CD4-positive, alpha-beta T cell (primary cell): ENCODE data around the gene TBC1D9B. TPM values are rescaled to one million over a fixed set of nuclear protein-coding genes. Genes with fewer than 3 reads are reported as not detected.

Experiments used
- ATAC-seq: fragments of 200-7000 bp; cut with Tn5 transposase; one replicate; pipeline ENCODE4 v1.10.0; 2022; ENCODE audit warnings: mild to moderate bottlenecking; ENCODE audit not compliant: poor library complexity
- CTCF ChIA-PET: fragments of 350-600 bp; sonication (Branson Sonifier 250); formaldehyde crosslinking; loops from one replicate; lab custom pipeline; 2021; ENCODE audit warnings: antibody characterized with exemption, inconsistent platforms; lab: Charles Lee
- POLR2A ChIA-PET: fragments of 350-600 bp; sonication (Branson Sonifier 250); formaldehyde crosslinking; loops from one replicate; lab custom pipeline; 2021; ENCODE audit warnings: antibody characterized with exemption, inconsistent platforms; lab: Charles Lee
- DNase-seq, 14 experiments: peaks; one replicate each; pipeline ENCODE4 v3.0.0-alpha.2; 2013 to 2020; ENCODE audit warnings: mixed read lengths in 2 of 14
- H3K27ac ChIP-seq, 2 donors: one replicate each; pipeline versions ENCODE4 v1.5.1 to v1.7.0; 2013; ENCODE audit warnings: low read length in 2 of 2, low read depth in 1 of 2, mild to moderate bottlenecking in 1 of 2
- H3K27me3 ChIP-seq, 2 experiments: 1 replicate in 1 of 2; 2 replicates in 1 of 2; pipeline versions ENCODE4 v1.6.1 to v1.7.0; 2013; ENCODE audit warnings: low read length in 2 of 2, control low read depth in 1 of 2, mild to moderate bottlenecking in 1 of 2, moderate library complexity in 1 of 2; ENCODE audit not compliant: insufficient read depth in 2 of 2, control insufficient read depth in 1 of 2
- H3K36me3 ChIP-seq: one replicate; pipeline ENCODE4 v1.6.1; 2013; ENCODE audit warnings: low read length, control low read depth; ENCODE audit not compliant: insufficient read depth
- H3K4me1 ChIP-seq: one replicate; pipeline ENCODE4 v1.6.1; 2013; ENCODE audit warnings: low read length, control low read depth; ENCODE audit not compliant: insufficient read depth
- H3K4me3 ChIP-seq: one replicate; pipeline ENCODE4 v1.5.1; 2013; ENCODE audit warnings: mild to moderate bottlenecking, low read length, moderate library complexity
- H3K9me3 ChIP-seq, 2 experiments: 1 replicate in 1 of 2; 2 replicates in 1 of 2; pipeline versions ENCODE4 v1.6.1 to v1.7.0; 2013; ENCODE audit warnings: low read length in 2 of 2, mild to moderate bottlenecking in 2 of 2, control low read depth in 1 of 2, moderate library complexity in 1 of 2; ENCODE audit not compliant: control insufficient read depth in 1 of 2, insufficient read depth in 1 of 2
- H3K27ac Mint-ChIP-seq: one replicate; pipeline ENCODE4 v1.8.0; 2020; ENCODE audit warnings: mixed read lengths
- H3K27me3 Mint-ChIP-seq: one replicate; pipeline ENCODE4 v1.8.0; 2021; ENCODE audit warnings: mixed read lengths
- H3K36me3 Mint-ChIP-seq: one replicate; pipeline ENCODE4 v1.8.0; 2021; ENCODE audit warnings: low read depth, mixed read lengths
- H3K4me1 Mint-ChIP-seq: one replicate; pipeline ENCODE4 v1.8.0; 2021; ENCODE audit warnings: low read depth, mixed read lengths
- H3K4me3 Mint-ChIP-seq: one replicate; pipeline ENCODE4 v1.8.0; 2020; ENCODE audit warnings: mild to moderate bottlenecking, mixed read lengths
- H3K9me3 Mint-ChIP-seq: one replicate; pipeline ENCODE4 v1.8.0; 2020; ENCODE audit warnings: mixed read lengths
- CTCF ChIP-seq: fragments of 200-600 bp; IDR thresholded peaks from one replicate; pipeline ENCODE4 v1.8.0; 2022; ENCODE audit warnings: antibody characterized with exemption, mild to moderate bottlenecking
- intact Hi-C, 2 experiments: fragments of 100-400 bp; cut with DNase I in 1 of 2; cut with micrococcal nuclease in 1 of 2; formaldehyde crosslinking; loops; one replicate each; pipeline versions ENCODE4 v1.15.1 to v1.9.0; 2023 to 2025; cut with DNase I, micrococcal nuclease
- total RNA-seq, 174 experiments: library from RNA in 2 of 174; stranded (reverse) in 2 of 174; gene quantifications; one replicate each; pipeline ENCODE4 v1.2.3 and lab custom pipeline; 2021 to 2026

The TBC1D9B gene
- total RNA-seq, 2 experiments from 2014 or later, result 67.5 to 71.8 TPM

DNA sequence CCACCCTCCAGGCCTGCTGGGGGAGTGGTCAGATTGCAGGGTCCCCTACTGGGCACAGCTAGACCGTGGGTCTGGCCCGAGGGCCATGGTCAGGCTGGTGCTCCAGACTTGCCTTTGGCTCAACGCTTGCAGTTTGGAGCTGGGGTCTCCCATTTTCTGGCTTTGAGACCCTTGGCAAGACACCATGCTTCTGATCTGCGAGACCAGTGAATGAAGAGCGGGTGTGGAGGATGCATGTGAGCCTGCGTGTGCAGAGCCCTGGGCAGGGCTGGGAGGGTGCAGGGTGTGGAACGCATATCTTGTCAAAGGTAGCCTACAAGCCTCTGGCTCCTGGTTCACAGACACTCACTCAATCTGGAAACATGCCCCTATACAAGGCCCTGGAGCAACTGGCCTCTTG is 43.0 kb downstream of the TBC1D9B start:
- TF ChIP-seq CTCF, result no peak
- Histone ChIP-seq H3K4me3 (no peak overlapping the region), H3K4me1 (peaks cover under 1% of the 10 kb centered on the region), H3K27me3 (no peaks in the 10 kb centered on the region), H3K36me3 (peaks cover 30% of the 10 kb centered on the region), H3K27ac (no peak overlapping the region), H3K9me3 (peaks cover 0 to 8% of the 10 kb centered on the region in 2 experiments)
- Mint-ChIP-seq H3K4me3 (no peak overlapping the region), H3K4me1 (no peaks in the 10 kb centered on the region), H3K9me3 (no peaks in the 10 kb centered on the region), H3K27me3 (no peaks in the 10 kb centered on the region), H3K36me3 (peaks cover 37% of the 10 kb centered on the region), H3K27ac (no peak overlapping the region)
- CTCF ChIA-PET, result no interaction called here
- ATAC-seq (no peak), DNase-seq (no peak)
- POLR2A ChIA-PET, result no interaction called here
- intact Hi-C loops, result no loop called here

- Histone ChIP-seq H3K36me3 (peaks cover 24% of the 10 kb centered on the region), H3K27ac (no peak overlapping the region), H3K4me1 (peaks cover 9% of the 10 kb centered on the region), H3K27me3 (no peaks in the 10 kb centered on the region), H3K9me3 (peaks cover 0 to 8% of the 10 kb centered on the region in 2 experiments), H3K4me3 (no peak overlapping the region)
- Mint-ChIP-seq H3K9me3 (no peaks in the 10 kb centered on the region), H3K27ac (no peak overlapping the region), H3K27me3 (no peaks in the 10 kb centered on the region), H3K4me3 (no peak overlapping the region), H3K4me1 (peaks cover 4% of the 10 kb centered on the region), H3K36me3 (peaks cover 41% of the 10 kb centered on the region)
- ChIA-PET CTCF (no interaction called here), POLR2A (no interaction called here)
- no peak for DNase-seq
- no peak for TF ChIP-seq CTCF
- intact Hi-C loops, result no loop called here
- ATAC-seq, result no peak
Measured at GRCh38 chr5:179863449-179864085, 44.1 kb downstream of the TBC1D9B start.

DNA sequence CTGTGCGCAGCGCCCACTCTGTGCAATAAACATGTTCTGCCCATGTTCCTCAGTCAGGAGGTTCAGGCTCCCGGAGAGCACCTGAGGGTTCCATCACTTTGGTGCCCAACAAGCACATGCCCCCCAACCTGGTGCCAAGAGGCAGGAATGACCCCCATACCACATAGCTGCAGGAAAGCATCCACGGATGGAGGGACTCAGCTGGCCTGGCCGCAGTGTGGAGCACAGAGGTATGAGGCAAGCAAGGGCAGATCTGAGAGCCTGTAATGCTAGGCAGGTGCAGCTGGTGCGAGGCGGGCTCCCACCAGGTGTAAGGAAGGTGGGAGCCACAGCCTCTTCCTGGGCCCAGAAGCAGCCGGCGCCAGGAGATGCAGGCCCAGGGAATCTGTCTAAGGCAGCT is 44.8 kb downstream of the TBC1D9B start:
- H3K36me3 ChIP-seq, result peaks cover 23% of the 10 kb centered on the region
- H3K9me3 ChIP-seq, result peaks cover 0 to 8% of the 10 kb centered on the region in 2 experiments

More for the DNA sequence above, 44.8 kb downstream of the TBC1D9B start:
- no peak overlapping the region for H3K4me3 ChIP-seq
- intact Hi-C loops, result no loop called here
- H3K27ac ChIP-seq, result no peak overlapping the region
- Mint-ChIP-seq H3K36me3 (peaks cover 41% of the 10 kb centered on the region), H3K27me3 (no peaks in the 10 kb centered on the region), H3K9me3 (no peaks in the 10 kb centered on the region), H3K4me3 (no peak overlapping the region), H3K27ac (no peak overlapping the region), H3K4me1 (peaks cover 10% of the 10 kb centered on the region)
- TF ChIP-seq CTCF, result no peak
- H3K27me3 ChIP-seq, result no peaks in the 10 kb centered on the region
- H3K4me1 ChIP-seq, result peaks cover 11% of the 10 kb centered on the region
- no peak for ATAC-seq
- CTCF ChIA-PET, result no interaction called here
- no peak for DNase-seq
- POLR2A ChIA-PET, result no interaction called here
